Coronary artery (tissue), 2 donors: ENCODE results near the gene VAT1L.

Experiments
- DNase-seq: peaks from one replicate; pipeline ENCODE4 v3.0.0-alpha.2; 2017; ENCODE audit warnings: low spot score
- H3K27ac ChIP-seq, 2 donors: fragments of 200-600 bp; sonication (generic); one replicate each; pipeline ENCODE4 v1.5.1; 2016 to 2019
- H3K4me3 ChIP-seq: fragments of 200-600 bp; sonication (generic); 2 replicates; pipeline ENCODE4 v1.5.1; 2016; ENCODE audit warnings: mild to moderate bottlenecking, moderate library complexity
- CTCF ChIP-seq: fragments of 200-600 bp; sonication (generic); IDR thresholded peaks from one replicate; pipeline ENCODE4 v1.5.1; 2019; ENCODE audit warnings: antibody characterized with exemption

The VAT1L gene

DNA sequence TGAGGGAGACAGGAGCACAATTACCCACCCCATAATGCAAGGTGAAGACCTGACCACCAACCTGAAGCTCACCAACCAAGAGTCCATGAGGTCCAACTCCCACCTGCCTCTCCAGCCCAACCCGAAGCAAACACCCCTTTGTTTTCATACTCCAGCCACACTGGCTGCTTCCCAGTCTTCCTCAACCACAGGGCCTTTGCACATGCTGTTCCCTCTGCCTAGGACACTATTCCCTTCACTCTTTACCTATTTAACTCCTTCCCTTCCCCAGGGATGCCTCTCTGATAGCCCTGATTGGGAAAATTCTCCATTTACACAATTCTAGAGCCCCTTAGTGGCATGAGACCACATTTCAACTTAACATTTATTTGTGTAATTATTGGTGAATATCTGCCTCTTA lies 86.0 kb downstream of the VAT1L start:
- H3K27ac ChIP-seq: no peak overlapping the region
- no peak for DNase-seq
- H3K4me3 ChIP-seq: no peak overlapping the region
- no peak for TF ChIP-seq CTCF

GRCh38 chr16:77876776-77877175 lies 88.4 kb downstream of the VAT1L start:
- Histone ChIP-seq H3K27ac (no peak overlapping the region), H3K4me3 (no peak overlapping the region)
- TF ChIP-seq CTCF: no peak
- no peak for DNase-seq

DNA sequence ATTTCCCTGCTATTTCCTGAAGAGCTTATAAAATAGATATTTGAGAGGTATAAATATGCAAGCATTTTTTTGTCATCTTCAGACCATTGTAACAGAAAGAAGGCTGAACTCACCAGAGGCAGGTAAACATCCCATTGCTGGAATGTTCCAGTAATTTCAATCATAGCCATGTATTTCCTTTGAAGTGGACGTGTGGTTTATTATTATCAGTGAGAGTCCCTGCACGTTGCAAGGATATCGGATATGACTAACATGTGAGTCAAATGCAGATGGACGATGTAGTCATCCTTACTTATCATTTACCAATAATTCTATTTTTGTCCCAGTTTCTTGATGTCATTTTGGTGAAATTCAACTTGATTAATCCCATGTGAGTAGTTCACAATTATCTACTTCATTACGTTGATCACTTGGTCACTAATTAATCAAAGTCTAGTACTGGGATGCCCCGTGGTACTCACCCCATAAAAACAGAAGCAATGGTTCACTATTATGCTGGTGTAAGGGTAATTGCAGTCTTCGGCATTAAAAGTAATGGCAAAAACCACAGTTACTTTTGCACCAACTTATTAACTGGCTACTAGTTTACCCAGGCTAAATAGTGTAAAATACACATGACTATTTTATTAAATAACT lies 89.5 kb downstream of the VAT1L start:
- Histone ChIP-seq H3K27ac (no peak overlapping the region), H3K4me3 (no peak overlapping the region)
- no peak for DNase-seq
- no peak for TF ChIP-seq CTCF

GRCh38 chr16:77881355-77882030 lies 93.1 kb downstream of the VAT1L start:
- Histone ChIP-seq H3K27ac (peak overlapping the region; percentile 44 to 81), H3K4me3 (no peak overlapping the region)
- no peak for TF ChIP-seq CTCF
- no peak for DNase-seq

GRCh38 chr16:77882358-77882757 lies 94.0 kb downstream of the VAT1L start:
- Histone ChIP-seq H3K27ac (no peak overlapping the region), H3K4me3 (no peak overlapping the region)
- no peak for TF ChIP-seq CTCF
- DNase-seq: no peak

- TF ChIP-seq CTCF: no peak
- DNase-seq: no peak
- peak overlapping the region; percentile 36 to 58 for H3K27ac ChIP-seq
- H3K4me3 ChIP-seq: no peak overlapping the region
Measured at GRCh38 chr16:77885571-77886295, 97.4 kb downstream of the VAT1L start.

DNA sequence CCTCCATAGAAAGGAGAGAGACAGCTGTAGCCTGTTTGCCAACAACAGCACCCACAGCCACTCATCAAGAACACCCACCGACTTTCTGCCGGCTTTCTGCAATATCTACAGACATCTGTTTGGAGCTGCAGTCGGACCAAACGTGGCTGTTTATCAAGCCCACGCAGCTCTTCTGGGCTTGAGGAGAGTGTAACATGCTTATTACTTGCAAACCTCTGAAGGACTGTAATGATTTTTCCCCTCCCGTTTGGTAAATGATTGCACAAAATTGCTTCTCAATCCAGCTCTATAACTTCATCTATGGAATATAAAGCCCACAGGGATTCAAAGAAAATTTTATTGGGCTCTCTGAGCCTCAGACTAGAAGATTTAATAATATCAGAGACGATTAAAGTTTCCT lies 100.5 kb downstream of the VAT1L start:
- TF ChIP-seq CTCF: no peak

More for the DNA sequence above, 100.5 kb downstream of the VAT1L start:
- no peak overlapping the region for H3K4me3 ChIP-seq
- no peak for DNase-seq
- H3K27ac ChIP-seq: no peak overlapping the region
